ENCODE data around the gene RPS15.

The RPS15 gene

DNA sequence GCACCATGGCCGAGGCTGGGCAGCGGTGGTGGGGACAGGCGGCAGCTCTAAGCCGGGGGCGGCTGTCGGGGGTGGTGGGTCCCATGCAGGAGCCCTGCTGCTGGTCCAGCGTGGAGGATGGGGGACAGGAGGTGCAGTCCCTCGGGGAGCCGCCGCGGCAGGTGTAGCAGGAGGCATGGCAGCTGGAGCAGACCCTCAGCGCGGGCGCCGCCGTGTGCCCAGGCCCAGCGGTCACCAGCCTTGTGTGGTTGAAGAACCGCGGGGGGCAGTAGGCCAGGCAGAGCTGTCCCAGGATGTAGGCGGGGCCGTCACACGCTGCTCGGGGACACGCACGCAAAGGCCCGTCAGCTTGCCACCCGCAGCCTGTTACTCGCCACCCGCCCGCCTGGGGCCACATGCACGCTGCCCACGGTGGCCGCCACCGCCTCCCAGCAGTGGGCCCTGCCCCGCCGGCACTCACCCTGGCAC lies 43.7 kb downstream of the RPS15 start:
- in situ Hi-C loops (cut with MboI; ENCODE audit: low sequenced_read_pairs), result no loop called here

DNA sequence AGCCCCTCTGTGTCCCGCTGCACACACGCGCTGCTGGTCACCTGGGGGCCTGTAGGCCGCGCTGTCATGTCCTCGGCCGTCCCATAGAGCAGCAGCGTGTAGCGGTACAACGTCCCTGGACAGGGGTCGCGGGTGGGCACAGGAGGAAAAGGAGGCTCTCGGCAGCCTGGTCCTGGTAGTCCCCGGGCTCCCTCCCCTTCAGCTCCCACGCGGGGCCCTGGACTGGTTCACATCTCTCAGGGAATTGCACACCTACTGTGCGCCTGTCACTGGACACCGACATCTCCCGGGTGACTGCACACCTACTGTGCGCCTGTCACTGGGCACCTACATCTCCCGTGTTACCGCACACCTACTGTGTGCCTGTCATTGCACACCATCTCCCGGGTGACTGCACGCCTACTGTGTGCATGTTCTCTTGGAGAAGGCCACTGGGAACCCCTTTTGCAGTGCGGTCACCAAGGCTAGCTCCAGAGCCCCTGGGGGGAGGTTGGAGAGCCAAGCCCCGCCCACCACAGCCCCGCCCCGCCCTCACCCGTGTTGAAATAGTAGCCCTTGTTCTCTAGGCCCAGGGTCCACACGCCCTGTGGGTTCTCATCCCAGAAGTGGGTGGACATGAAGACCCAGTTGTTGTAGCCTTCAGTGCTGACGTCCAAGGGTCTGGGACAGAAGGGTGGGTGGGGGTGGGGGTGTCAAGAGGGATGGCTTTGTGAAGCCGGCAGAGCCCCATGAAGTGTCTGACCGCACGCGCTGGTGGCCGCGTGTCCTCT lies 44.4 kb downstream of the RPS15 start:
- in situ Hi-C loops (cut with MboI; ENCODE audit: low sequenced_read_pairs), result no loop called here

GRCh38 chr19:1483131-1483978 lies 45.2 kb downstream of the RPS15 start:
- in situ Hi-C loops (cut with MboI; ENCODE audit: low sequenced_read_pairs), result no loop called here

GRCh38 chr19:1483979-1484428 lies 45.8 kb downstream of the RPS15 start:
- in situ Hi-C loops (cut with MboI; ENCODE audit: low sequenced_read_pairs), result no loop called here

DNA sequence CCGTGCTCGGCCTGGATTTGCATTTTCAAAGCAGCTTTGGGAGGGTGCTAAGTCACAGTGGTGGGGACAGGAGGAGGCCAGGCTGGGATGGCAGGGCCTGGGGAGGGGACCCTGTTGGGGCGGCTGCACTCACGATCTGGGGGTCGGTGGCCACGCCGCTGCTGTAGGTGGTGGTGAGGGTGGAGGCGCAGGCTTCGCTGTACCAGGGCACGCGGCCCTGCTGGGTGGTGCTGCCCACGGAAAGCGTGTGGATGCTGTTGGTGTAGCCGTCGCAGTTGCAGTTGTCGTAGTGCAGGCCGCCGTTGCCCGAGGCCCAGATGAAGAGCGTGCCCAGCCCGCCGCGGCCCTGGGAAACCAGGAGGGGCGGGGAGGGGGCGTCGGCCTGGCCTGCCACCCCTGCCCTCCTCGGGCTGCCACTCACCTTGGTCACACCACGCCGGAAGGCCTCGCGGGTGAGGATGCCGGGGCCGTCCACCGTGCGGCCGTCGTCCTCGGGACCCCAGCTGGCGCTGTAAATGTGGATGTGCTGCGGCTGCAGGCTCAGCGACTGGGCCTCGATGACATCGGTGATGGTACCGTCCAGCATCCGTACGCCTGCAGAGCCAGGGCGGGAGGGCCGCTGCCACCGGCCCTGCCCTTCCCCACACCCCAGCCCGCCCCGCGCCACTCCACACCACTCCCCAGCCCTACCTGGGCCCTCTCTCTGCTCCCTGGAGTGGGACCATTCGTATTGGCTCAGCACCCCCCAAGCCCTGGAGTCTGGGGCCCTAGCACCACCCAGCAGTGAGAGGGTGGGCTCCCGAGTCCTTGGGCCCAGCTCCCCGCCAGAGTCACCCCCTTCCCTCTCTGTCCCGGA lies 48.8 kb downstream of the RPS15 start:
- in situ Hi-C loops (cut with MboI; ENCODE audit: low sequenced_read_pairs), result no loop called here

DNA sequence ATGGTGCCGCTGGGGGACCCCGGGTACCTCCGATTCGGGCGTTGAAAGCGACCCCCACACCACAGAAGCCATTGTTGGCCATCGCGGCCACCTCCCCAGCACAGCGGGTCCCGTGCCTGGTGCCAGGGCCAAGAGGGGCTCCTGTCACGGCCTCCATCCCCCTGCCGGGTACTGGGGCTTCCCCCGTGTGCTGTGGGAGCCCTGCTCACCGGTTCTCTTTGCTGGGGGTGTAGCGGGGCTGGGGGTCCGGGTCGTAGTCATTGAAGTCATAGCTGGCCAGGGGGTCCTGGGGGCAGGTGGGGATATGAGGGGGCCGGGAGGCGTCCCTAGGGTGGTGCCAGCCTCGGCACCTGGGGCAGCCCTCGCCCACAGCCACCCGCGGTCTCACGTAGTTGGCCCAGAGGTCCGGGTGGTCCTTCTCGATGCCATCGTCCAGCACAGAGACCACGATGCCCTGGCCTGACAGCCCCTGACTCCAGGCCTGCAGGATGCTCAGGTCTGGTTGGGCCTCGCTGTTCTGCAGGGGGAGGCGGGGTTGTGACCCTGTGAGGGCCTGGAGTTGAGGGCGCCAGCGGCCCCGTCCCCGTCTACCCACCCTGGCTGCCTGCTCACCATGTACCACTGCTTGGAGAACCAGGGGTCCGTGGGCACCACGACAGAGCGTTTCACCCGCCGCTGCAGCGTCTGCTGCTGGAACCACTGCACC lies 49.5 kb downstream of the RPS15 start:
- in situ Hi-C loops (cut with MboI; ENCODE audit: low sequenced_read_pairs), result no loop called here

- in situ Hi-C loops (cut with MboI; ENCODE audit: low sequenced_read_pairs), result no loop called here
These were observed 50.0 kb downstream of the RPS15 start for GRCh38 chr19:1488282-1488601.

DNA sequence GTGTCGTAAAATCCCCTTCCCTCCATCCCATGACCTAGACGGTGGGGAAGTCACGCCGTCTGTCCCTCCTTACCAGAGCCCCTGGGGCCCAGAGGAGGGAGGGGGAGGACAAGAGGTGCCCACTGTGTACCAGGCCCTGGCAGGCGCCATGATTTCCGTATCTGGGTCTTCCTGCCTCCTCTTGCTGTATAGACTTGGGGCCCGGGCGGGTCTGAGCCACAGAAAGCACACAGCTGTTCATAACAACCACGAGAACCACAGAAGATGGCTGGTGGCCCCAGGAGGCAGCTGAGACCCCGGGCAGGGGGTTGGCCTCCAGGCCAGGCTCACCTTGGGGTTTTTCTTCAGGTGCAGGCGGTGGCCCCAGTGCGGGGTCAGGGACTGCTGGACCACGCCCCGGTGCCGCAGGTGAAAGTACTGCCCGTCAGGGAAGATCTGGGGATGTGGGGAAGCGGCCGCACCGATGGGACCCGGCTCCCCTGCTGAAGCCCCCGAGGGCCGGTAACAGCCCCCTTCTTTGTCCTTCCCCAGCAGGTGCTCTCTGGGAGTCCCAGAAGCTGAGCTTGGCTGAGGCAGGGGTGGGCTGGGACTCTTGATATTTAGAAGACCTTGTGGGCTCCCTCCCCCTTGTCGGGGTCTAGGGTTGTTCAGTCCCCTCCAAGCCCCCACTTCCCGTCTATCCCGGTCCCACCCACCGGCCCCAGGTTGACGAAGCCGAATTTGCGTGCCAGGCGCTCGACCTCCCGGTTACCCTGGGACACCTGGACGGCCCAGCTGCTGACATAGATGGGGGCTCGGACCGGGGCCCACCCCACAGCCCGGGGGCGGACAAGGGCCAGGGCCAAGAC lies 51.5 kb downstream of the RPS15 start:
- in situ Hi-C loops (cut with MboI; ENCODE audit: low sequenced_read_pairs), result no loop called here

Measured in HL-60/S4 treated with phorbol 12-myristate 13-acetate at 8.2 ng/mL for 4 days and 3 days (cell line).